ENCODE results near the gene MTRF1.

Gene MTRF1

GRCh38 chr13:41250993-41251392, 12.4 kb downstream of the MTRF1 start:
- Histone ChIP-seq H3K9me3 (ENCODE audit: control insufficient read depth, low read length) (no peaks in the 10 kb centered on the region), H3K36me3 (ENCODE audit: control insufficient read depth, insufficient read depth, low read length) (peaks cover 8% of the 10 kb centered on the region), H3K27me3 (ENCODE audit: control insufficient read depth, insufficient read depth, low read length, poor library complexity, severe bottlenecking) (no peaks in the 10 kb centered on the region), H3K27ac (ENCODE audit: insufficient read depth, low read depth, low read length, poor library complexity, severe bottlenecking) (no peak overlapping the region), H3K4me3 (ENCODE audit: insufficient read depth, low read depth, low read length) (no peak overlapping the region), H3K4me1 (ENCODE audit: control insufficient read depth, insufficient read depth, low read length) (no peaks in the 10 kb centered on the region)

DNA sequence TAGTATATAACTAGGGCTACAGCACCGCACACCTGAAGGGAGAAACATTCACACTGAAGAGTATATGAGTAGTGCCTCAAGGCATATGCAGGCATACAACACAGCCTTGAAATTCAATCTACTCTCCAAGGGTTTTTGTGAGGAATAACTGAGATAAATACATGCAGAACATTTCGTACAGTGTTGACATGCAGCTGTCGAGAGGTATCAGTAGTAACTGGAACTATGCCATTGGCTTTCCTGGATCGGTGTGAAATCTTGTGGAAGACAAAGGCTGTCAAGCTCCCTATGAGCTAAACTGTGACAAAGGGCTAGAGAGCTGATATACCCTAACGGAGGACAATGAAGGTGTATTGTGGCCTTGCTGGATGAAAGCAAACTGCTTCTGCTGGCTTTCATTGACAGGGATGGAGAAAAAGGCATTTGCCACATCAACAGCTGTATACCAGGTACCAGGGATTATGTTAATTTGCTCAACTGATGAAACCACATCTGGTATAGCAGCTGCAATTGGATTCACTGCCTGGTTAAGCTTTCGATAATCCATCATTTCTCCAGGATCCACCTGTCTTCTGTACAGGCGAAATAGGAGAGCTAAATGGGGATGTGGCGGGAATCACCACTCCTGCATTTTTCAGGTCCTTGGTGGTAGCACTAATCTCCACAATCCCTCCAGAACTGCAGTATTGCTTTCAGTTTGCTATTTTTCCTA, 16.3 kb downstream of the MTRF1 start:
- Histone ChIP-seq H3K36me3 (ENCODE audit: control insufficient read depth, insufficient read depth, low read length) (no peaks in the 10 kb centered on the region), H3K4me3 (ENCODE audit: insufficient read depth, low read depth, low read length) (no peak overlapping the region), H3K27ac (ENCODE audit: insufficient read depth, low read depth, low read length, poor library complexity, severe bottlenecking) (no peak overlapping the region), H3K27me3 (ENCODE audit: control insufficient read depth, insufficient read depth, low read length, poor library complexity, severe bottlenecking) (no peaks in the 10 kb centered on the region), H3K9me3 (ENCODE audit: control insufficient read depth, low read length) (no peaks in the 10 kb centered on the region), H3K4me1 (ENCODE audit: control insufficient read depth, insufficient read depth, low read length) (no peaks in the 10 kb centered on the region)
- 95% methylated on average over 8 of the region's 8 CpGs for WGBS, 2 experiments

DNA sequence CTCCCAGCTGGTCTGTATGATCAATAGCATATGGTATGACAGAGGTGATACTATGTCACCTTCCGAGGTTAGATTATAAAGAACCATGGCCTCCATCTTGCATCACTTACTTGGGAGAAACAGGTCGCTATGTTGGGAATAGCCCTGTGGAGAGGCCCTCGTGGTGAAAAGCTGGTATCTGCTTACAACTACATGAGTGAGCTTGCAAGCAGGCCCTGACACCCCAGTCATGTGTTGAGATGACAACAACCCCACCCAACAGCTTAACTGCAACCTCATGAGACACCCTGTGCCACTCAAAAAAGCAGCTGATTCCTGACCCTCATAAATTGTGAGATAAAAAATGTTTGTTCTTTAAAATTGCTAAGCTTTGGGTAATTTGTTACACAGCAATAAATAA, 18.8 kb downstream of the MTRF1 start:
- Histone ChIP-seq H3K36me3 (ENCODE audit: control insufficient read depth, insufficient read depth, low read length) (peaks cover 4% of the 10 kb centered on the region), H3K4me3 (ENCODE audit: insufficient read depth, low read depth, low read length) (no peak overlapping the region), H3K9me3 (ENCODE audit: control insufficient read depth, low read length) (no peaks in the 10 kb centered on the region), H3K27me3 (ENCODE audit: control insufficient read depth, insufficient read depth, low read length, poor library complexity, severe bottlenecking) (no peaks in the 10 kb centered on the region), H3K4me1 (ENCODE audit: control insufficient read depth, insufficient read depth, low read length) (no peaks in the 10 kb centered on the region), H3K27ac (ENCODE audit: insufficient read depth, low read depth, low read length, poor library complexity, severe bottlenecking) (no peak overlapping the region)
- WGBS, 2 experiments, result 86 to 93% methylated on average over 3 of the region's 3 CpGs

DNA sequence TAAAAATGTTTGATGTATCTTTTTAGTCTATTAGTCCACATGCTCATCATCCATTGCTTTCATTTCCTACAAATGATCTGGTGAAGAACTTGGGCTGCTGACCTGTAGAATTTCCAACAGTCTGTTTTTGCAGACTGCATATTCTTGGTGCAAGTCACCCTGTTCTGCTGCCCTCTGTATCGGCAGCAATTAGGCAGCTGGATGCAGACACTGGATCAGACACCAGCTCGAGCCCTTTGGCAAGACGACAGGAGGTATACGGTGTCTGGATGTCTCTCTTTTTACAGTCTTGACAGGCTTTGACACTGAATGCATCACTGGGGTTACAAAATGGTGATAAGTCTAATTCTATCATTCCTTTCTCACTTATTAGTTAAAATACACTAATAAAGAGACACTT, 21.8 kb downstream of the MTRF1 start:
- Histone ChIP-seq H3K36me3 (ENCODE audit: control insufficient read depth, insufficient read depth, low read length) (peaks cover 4% of the 10 kb centered on the region), H3K4me3 (ENCODE audit: insufficient read depth, low read depth, low read length) (no peak overlapping the region), H3K4me1 (ENCODE audit: control insufficient read depth, insufficient read depth, low read length) (no peaks in the 10 kb centered on the region), H3K27ac (ENCODE audit: insufficient read depth, low read depth, low read length, poor library complexity, severe bottlenecking) (no peak overlapping the region), H3K27me3 (ENCODE audit: control insufficient read depth, insufficient read depth, low read length, poor library complexity, severe bottlenecking) (no peaks in the 10 kb centered on the region), H3K9me3 (ENCODE audit: control insufficient read depth, low read length) (no peaks in the 10 kb centered on the region)
- 93 to 97% methylated on average over 4 of the region's 4 CpGs for WGBS, 2 experiments

DNA sequence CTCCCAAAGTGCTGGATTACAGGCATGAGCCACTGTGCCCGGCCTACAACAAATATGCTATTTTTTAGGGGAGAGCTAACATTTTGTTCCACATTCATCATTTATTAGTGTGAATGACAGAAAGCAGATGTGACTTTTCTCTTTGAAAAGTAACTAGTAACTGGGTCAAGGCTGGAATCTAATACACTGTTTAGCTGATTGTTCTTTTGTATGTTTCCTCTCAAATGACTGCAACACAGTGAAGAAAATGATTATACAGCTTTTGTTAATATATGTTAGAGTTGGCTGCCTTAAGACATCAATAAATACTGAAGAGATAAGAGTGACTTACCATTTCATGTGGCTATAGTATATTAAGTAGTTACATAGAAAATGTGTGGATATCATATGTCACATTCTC, 27.0 kb downstream of the MTRF1 start:
- H3K27me3 ChIP-seq (ENCODE audit: control insufficient read depth, insufficient read depth, low read length, poor library complexity, severe bottlenecking), result no peaks in the 10 kb centered on the region
- H3K27ac ChIP-seq (ENCODE audit: insufficient read depth, low read depth, low read length, poor library complexity, severe bottlenecking), result no peak overlapping the region
- H3K4me3 ChIP-seq (ENCODE audit: insufficient read depth, low read depth, low read length), result no peak overlapping the region
- WGBS, 2 experiments, result 70 to 100% methylated on average over 1 of the region's 1 CpG
- no peaks in the 10 kb centered on the region for H3K9me3 ChIP-seq (ENCODE audit: control insufficient read depth, low read length)
- H3K4me1 ChIP-seq (ENCODE audit: control insufficient read depth, insufficient read depth, low read length), result no peaks in the 10 kb centered on the region
- H3K36me3 ChIP-seq (ENCODE audit: control insufficient read depth, insufficient read depth, low read length), result peaks cover 4% of the 10 kb centered on the region

- Histone ChIP-seq H3K27ac (ENCODE audit: insufficient read depth, low read depth, low read length, poor library complexity, severe bottlenecking) (no peak overlapping the region), H3K4me1 (ENCODE audit: control insufficient read depth, insufficient read depth, low read length) (no peaks in the 10 kb centered on the region), H3K9me3 (ENCODE audit: control insufficient read depth, low read length) (no peaks in the 10 kb centered on the region), H3K27me3 (ENCODE audit: control insufficient read depth, insufficient read depth, low read length, poor library complexity, severe bottlenecking) (no peaks in the 10 kb centered on the region), H3K4me3 (ENCODE audit: insufficient read depth, low read depth, low read length) (no peak overlapping the region), H3K36me3 (ENCODE audit: control insufficient read depth, insufficient read depth, low read length) (no peaks in the 10 kb centered on the region)
- 84% methylated on average over 3 of the region's 4 CpGs for WGBS, 2 experiments
Observed at GRCh38 chr13:41232578-41233480, 30.5 kb downstream of the MTRF1 start.

DNA sequence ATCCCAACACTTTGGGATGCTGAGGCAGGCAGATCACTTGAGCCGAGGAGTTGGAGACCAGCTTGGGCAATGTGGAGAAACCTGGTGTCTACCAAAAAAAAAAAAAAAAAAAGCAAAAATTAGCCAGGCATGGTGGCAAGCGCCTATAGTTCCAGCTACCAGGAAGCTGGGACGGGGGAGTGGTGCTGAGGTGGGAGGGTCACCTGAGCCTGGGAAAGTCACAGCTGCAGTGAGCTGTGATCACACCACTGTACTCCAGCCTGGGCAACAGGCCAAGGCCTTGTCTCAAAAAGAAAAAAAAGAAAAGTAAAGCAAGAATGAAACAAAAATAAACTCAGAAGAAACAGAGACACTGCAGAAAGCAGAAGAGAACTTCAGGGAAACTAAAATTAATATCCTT, 31.6 kb downstream of the MTRF1 start:
- Histone ChIP-seq H3K4me1 (ENCODE audit: control insufficient read depth, insufficient read depth, low read length) (no peaks in the 10 kb centered on the region), H3K27me3 (ENCODE audit: control insufficient read depth, insufficient read depth, low read length, poor library complexity, severe bottlenecking) (no peaks in the 10 kb centered on the region), H3K9me3 (ENCODE audit: control insufficient read depth, low read length) (no peaks in the 10 kb centered on the region), H3K36me3 (ENCODE audit: control insufficient read depth, insufficient read depth, low read length) (no peaks in the 10 kb centered on the region), H3K27ac (ENCODE audit: insufficient read depth, low read depth, low read length, poor library complexity, severe bottlenecking) (no peak overlapping the region), H3K4me3 (ENCODE audit: insufficient read depth, low read depth, low read length) (no peak overlapping the region)
- WGBS, 2 experiments, result 79 to 90% methylated on average over 3 of the region's 3 CpGs

DNA sequence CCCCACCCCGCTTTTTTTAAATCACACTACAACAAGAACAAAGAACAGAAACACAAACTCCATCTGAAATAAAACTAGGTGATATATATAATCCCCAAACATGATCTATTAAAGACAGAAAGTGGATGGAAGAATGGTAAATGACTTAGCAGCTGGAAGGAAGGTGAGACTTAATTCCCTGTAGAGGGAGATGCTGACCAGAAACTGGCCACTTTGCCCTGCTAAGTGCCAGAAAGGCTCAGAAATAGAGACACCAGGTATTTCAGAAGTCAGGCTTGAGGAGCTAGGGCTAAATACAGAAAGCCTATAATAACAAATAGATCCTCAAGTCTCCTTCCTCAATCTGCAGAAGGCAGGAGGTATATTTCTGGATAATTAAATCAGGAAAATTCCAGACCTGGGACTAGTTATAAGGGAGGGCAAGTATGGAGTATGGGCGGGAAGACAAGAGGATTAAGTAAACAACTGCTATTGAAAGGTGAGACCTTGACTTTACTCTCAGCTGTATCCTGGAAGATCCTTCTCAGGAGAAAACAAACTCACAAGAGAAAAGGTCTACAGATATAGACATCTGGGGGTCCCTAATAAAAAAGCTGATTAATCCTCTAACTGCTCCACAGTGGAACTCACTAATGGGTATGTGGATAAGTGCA, 32.2 kb downstream of the MTRF1 start:
- no peaks in the 10 kb centered on the region for H3K27me3 ChIP-seq (ENCODE audit: control insufficient read depth, insufficient read depth, low read length, poor library complexity, severe bottlenecking)
- no peaks in the 10 kb centered on the region for H3K36me3 ChIP-seq (ENCODE audit: control insufficient read depth, insufficient read depth, low read length)
- H3K27ac ChIP-seq (ENCODE audit: insufficient read depth, low read depth, low read length, poor library complexity, severe bottlenecking), result no peak overlapping the region
- no peaks in the 10 kb centered on the region for H3K9me3 ChIP-seq (ENCODE audit: control insufficient read depth, low read length)
- H3K4me1 ChIP-seq (ENCODE audit: control insufficient read depth, insufficient read depth, low read length), result no peaks in the 10 kb centered on the region
- WGBS, 2 experiments, result 93 to 94% methylated on average over 2 of the region's 2 CpGs
- no peak overlapping the region for H3K4me3 ChIP-seq (ENCODE audit: insufficient read depth, low read depth, low read length)

DNA sequence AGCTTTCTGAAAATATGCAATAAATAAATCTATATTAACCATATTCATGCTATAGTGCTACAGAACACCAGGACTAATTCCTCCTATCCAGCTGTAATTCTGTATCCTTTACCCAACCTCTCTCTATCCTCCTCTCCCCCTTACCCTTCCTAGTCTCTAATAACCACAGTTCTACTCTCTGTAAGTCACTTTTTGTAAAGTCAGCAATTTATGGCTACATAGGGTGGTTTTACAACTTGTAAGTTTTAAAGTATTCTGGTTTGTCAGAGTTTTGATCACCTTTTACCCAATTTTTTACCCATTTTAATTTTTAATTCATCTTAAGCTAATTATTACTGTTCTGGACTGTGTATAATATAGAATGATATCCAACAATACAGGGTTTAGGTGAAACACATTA, 34.0 kb downstream of the MTRF1 start:
- Histone ChIP-seq H3K27me3 (ENCODE audit: control insufficient read depth, insufficient read depth, low read length, poor library complexity, severe bottlenecking) (no peaks in the 10 kb centered on the region), H3K27ac (ENCODE audit: insufficient read depth, low read depth, low read length, poor library complexity, severe bottlenecking) (no peak overlapping the region), H3K4me3 (ENCODE audit: insufficient read depth, low read depth, low read length) (no peak overlapping the region), H3K9me3 (ENCODE audit: control insufficient read depth, low read length) (no peaks in the 10 kb centered on the region), H3K4me1 (ENCODE audit: control insufficient read depth, insufficient read depth, low read length) (no peaks in the 10 kb centered on the region), H3K36me3 (ENCODE audit: control insufficient read depth, insufficient read depth, low read length) (no peaks in the 10 kb centered on the region)
